K562 (cell line): Measurements from ENCODE around the gene SCP2. TPM values are rescaled to one million over a fixed set of nuclear protein-coding genes. Genes with fewer than 3 reads are reported as not detected.

ENCODE experiments used
- ATF7 ChIP-seq: fragments of 450-650 bp; IDR thresholded peaks from 2 replicates; pipeline ENCODE4 v1.7.1; 2014; ENCODE audit warnings: mild to moderate bottlenecking, moderate library complexity
- CREB3 ChIP-seq: fragments of 450-650 bp; conservative IDR thresholded peaks from 2 replicates; pipeline ENCODE4 v1.6.1; 2016; ENCODE audit warnings: missing genetic modification characterization, low read depth, mild to moderate bottlenecking, missing compliant biosample characterization, moderate library complexity
- ELF4 ChIP-seq: fragments of 450-650 bp; formaldehyde crosslinking; IDR thresholded peaks from 2 replicates; pipeline ENCODE4 v1.4.0; 2022; ENCODE audit warnings: missing genetic modification characterization
- GABPB2 ChIP-seq: fragments of 250-450 bp; sonication (Bioruptor Pico); conservative IDR thresholded peaks from 2 replicates; pipeline ENCODE4 v1.5.1; 2021; ENCODE audit warnings: mild to moderate bottlenecking
- IRF2 ChIP-seq: sonication (generic); formaldehyde crosslinking; IDR thresholded peaks from 2 replicates; pipeline ENCODE4 v1.8.1; 2022; ENCODE audit warnings: mild to moderate bottlenecking, missing genetic modification reagents
- RAD51 ChIP-seq: fragments of 450-650 bp; IDR thresholded peaks from 2 replicates; pipeline ENCODE4 v1.7.1; 2016; ENCODE audit warnings: low read depth, mild to moderate bottlenecking, borderline replicate concordance
- SMARCA5 ChIP-seq: fragments of 450-650 bp; IDR thresholded peaks from 2 replicates; pipeline ENCODE4 v1.6.1; 2016
- SRSF3 ChIP-seq: fragments of 200-400 bp; formaldehyde crosslinking; IDR thresholded peaks from 2 replicates; pipeline ENCODE4 v1.6.1; 2016; ENCODE audit warnings: mild to moderate bottlenecking, low read length, moderate library complexity; ENCODE audit not compliant: insufficient read depth
- SRSF9 ChIP-seq: fragments of 200-400 bp; formaldehyde crosslinking; IDR thresholded peaks from 2 replicates; pipeline ENCODE4 v1.6.1; 2017; ENCODE audit warnings: low read depth, low read length, borderline replicate concordance
- TRIM24 ChIP-seq, 2 experiments: fragments of 450-650 bp; IDR thresholded peaks; 2 replicates each; pipeline ENCODE4 v1.6.1; 2016
- ZFP36 ChIP-seq: fragments of 150-350 bp; IDR thresholded peaks from 2 replicates; pipeline ENCODE4 v1.6.1; 2018; ENCODE audit warnings: low read length, low read depth; ENCODE audit not compliant: partially characterized antibody
- ZNF316 ChIP-seq: fragments of 450-650 bp; IDR thresholded peaks from 2 replicates; pipeline ENCODE4 v1.6.1; 2016
- ZNF592 ChIP-seq: fragments of 450-650 bp; IDR thresholded peaks from 2 replicates; pipeline ENCODE4 v1.6.1; 2017; ENCODE audit warnings: antibody characterized with exemption, mild to moderate bottlenecking
- ZNF707 ChIP-seq: fragments of 250-450 bp; sonication (Bioruptor Pico); conservative IDR thresholded peaks from 2 replicates; pipeline ENCODE4 v1.8.0; 2022; ENCODE audit warnings: inconsistent platforms, mild to moderate bottlenecking, moderate library complexity
- polyA plus RNA-seq, 8 experiments: library from polyadenylated mRNA; depleted of rRNA in 4 of 8; stranded (reverse) in 5 of 8; unstranded in 3 of 8; fragments of >200 nt; fragmentation: Nextera tagmentation in 2 of 8; fragmentation: Illumina TruSeq in 1 of 8; extraction: Ambion mirVana in 2 of 8; extraction: Trizol in 1 of 8; gene quantifications; 2 replicates each; pipeline versions ENCODE4 v1.2.1 to v1.2.3, GENCODE V29; 2011 to 2014; ENCODE audit warnings: inconsistent platforms in 1 of 8, missing spikeins in 1 of 8
- total RNA-seq, 7 experiments: library from RNA; depleted of rRNA in 6 of 7; stranded (reverse); fragments of >200 nt in 6 of 7; fragmentation: Illumina TruSeq in 2 of 7; extraction: Trizol in 2 of 7; gene quantifications; 2 replicates each; pipeline versions ENCODE4 v1.2.1 to v1.2.3, GENCODE V29; 2011 to 2021; ENCODE audit warnings: low replicate concordance in 1 of 7
- TF ChIP-seq, protein P1 (sequence below): fragments of 250-450 bp; sonication (Bioruptor Pico); IDR thresholded peaks from 2 replicates; pipeline ENCODE4 v1.4.0; 2020
- TF ChIP-seq, protein P2 (sequence below): fragments of 450-650 bp; formaldehyde crosslinking; conservative IDR thresholded peaks from 2 replicates; pipeline ENCODE4 v1.4.0; 2022; ENCODE audit warnings: mild to moderate bottlenecking, missing genetic modification characterization

SCP2 gene
- total and polyA plus RNA-seq, 9 of the 15 experiments (the other 6 are each of a cell fraction or from before 2014, with no cell fraction given) = 63.8 to 258 (median 106) TPM

GRCh38 chr1:52907068-52907811 lies 19.8 kb upstream of the SCP2 start (continued):
- TF ChIP-seq ZNF592 = 0 out of 2 replicates have a peak, but pooled peaks have one; percentile 12
- TF ChIP-seq, protein P1, sequence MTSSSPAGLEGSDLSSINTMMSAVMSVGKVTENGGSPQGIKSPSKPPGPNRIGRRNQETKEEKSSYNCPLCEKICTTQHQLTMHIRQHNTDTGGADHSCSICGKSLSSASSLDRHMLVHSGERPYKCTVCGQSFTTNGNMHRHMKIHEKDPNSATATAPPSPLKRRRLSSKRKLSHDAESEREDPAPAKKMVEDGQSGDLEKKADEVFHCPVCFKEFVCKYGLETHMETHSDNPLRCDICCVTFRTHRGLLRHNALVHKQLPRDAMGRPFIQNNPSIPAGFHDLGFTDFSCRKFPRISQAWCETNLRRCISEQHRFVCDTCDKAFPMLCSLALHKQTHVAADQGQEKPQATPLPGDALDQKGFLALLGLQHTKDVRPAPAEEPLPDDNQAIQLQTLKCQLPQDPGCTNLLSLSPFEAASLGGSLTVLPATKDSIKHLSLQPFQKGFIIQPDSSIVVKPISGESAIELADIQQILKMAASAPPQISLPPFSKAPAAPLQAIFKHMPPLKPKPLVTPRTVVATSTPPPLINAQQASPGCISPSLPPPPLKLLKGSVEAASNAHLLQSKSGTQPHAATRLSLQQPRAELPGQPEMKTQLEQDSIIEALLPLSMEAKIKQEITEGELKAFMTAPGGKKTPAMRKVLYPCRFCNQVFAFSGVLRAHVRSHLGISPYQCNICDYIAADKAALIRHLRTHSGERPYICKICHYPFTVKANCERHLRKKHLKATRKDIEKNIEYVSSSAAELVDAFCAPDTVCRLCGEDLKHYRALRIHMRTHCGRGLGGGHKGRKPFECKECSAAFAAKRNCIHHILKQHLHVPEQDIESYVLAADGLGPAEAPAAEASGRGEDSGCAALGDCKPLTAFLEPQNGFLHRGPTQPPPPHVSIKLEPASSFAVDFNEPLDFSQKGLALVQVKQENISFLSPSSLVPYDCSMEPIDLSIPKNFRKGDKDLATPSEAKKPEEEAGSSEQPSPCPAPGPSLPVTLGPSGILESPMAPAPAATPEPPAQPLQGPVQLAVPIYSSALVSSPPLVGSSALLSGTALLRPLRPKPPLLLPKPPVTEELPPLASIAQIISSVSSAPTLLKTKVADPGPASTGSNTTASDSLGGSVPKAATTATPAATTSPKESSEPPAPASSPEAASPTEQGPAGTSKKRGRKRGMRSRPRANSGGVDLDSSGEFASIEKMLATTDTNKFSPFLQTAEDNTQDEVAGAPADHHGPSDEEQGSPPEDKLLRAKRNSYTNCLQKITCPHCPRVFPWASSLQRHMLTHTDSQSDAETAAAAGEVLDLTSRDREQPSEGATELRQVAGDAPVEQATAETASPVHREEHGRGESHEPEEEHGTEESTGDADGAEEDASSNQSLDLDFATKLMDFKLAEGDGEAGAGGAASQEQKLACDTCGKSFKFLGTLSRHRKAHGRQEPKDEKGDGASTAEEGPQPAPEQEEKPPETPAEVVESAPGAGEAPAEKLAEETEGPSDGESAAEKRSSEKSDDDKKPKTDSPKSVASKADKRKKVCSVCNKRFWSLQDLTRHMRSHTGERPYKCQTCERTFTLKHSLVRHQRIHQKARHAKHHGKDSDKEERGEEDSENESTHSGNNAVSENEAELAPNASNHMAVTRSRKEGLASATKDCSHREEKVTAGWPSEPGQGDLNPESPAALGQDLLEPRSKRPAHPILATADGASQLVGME (CRISPR knock-in tag) = no peak
- TF ChIP-seq SRSF3 = no peak
- TF ChIP-seq, protein P2, sequence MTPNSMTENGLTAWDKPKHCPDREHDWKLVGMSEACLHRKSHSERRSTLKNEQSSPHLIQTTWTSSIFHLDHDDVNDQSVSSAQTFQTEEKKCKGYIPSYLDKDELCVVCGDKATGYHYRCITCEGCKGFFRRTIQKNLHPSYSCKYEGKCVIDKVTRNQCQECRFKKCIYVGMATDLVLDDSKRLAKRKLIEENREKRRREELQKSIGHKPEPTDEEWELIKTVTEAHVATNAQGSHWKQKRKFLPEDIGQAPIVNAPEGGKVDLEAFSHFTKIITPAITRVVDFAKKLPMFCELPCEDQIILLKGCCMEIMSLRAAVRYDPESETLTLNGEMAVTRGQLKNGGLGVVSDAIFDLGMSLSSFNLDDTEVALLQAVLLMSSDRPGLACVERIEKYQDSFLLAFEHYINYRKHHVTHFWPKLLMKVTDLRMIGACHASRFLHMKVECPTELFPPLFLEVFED (CRISPR knock-in tag) = no peak
- TF ChIP-seq IRF2 (CRISPR knock-in tag) = no peak
- TF ChIP-seq SRSF9 = no peak
- no peak for TF ChIP-seq RAD51
- no peak for TF ChIP-seq ZNF707 (CRISPR knock-in tag)
- TF ChIP-seq TRIM24 (IDR thresholded peaks at IDR 0.05) = no peak
- no peak for TF ChIP-seq ATF7
- TF ChIP-seq GABPB2 (CRISPR knock-in tag) = no peak
- no peak for TF ChIP-seq CREB3
- TF ChIP-seq ELF4 (CRISPR knock-in tag) = no peak
- peak; percentile 99 for TF ChIP-seq ZFP36
- no peak for TF ChIP-seq ZNF316
- TF ChIP-seq SMARCA5 = peak; percentile 62; the same call in 1 of the 2 replicates
